ENCODE measurements around the gene GPD1. TPM values are rescaled to one million over a fixed set of nuclear protein-coding genes. Genes with fewer than 3 reads are reported as not detected.
"Not testable (repeated sequence)": the region's sequence is repeated elsewhere in the genome, so short reads cannot be mapped to it uniquely, and the experiment has no call there.

Gene GPD1
- polyA plus RNA-seq, 3 donors, result 49.8 to 81.4 (median 75.1) TPM

GRCh38 chr12:50119387-50119786 is 15.6 kb downstream of the GPD1 start:
- no peak for DNase-seq (ENCODE audit: low read depth in 3 of 3, low spot score in 2 of 3)

DNA sequence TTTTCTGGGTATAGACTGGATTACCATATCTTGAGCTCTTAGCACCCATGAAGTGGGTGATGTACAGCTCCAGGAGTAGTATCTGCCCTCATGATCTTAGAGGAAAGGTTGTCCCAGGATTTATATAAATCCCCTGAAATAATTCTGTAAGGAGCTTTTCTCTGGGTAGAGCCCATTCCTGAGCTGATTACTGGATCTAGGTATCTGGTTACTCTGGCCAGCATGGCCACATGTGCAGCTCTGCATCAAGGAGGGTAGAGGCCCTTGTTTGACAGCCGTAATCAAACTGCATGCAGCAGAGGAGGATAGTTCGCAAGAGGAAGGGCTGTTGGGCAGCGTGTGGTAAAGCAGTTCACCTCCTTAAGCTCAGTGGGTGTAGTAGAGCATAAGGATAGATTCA is 16.7 kb downstream of the GPD1 start:
- no peak for DNase-seq (ENCODE audit: low read depth in 3 of 3, low spot score in 2 of 3)

DNA sequence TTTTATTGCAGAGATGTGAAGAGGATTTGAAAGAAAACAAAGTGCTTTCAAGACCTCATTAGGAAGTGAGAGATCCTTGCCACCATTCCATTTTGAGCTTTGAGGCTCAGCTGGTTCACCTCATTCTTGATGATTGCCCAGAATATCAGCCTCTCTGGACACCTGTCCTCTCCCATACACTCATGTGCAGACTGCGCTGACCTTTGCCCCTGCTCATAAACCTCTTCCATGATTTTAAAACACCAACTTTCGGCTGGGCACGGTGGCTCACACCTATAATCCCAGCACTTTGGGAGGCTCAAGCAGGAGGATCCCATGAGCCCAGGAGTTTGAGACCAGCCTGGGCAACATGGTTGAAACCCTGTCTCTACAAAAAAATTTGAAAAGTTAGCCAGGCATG is 17.1 kb downstream of the GPD1 start:
- no peak for DNase-seq (ENCODE audit: low read depth in 3 of 3, low spot score in 2 of 3)

GRCh38 chr12:50121641-50122040 is 17.8 kb downstream of the GPD1 start:
- no peak for DNase-seq (ENCODE audit: low read depth in 3 of 3, low spot score in 2 of 3)

DNA sequence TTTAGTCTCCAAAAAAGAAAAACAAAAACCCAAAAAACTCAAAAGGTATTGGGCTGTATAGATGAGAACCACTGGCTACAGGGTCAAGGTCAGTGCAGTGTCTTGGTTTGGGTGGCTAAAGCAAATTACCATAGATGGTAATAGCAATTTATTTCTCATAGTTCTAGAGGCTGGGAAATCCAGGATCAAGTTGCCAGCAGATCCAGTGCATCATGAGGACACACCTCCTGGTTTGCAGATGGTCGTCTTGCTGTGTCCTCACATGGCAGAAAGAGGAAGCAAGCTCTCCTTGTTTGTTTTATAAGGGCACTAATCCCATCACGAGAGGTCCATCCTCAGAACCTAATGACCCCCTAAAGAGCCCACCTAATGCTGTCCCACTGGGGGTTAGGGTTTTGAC is 19.4 kb downstream of the GPD1 start:
- no peak for DNase-seq (ENCODE audit: low read depth in 3 of 3, low spot score in 2 of 3)

DNA sequence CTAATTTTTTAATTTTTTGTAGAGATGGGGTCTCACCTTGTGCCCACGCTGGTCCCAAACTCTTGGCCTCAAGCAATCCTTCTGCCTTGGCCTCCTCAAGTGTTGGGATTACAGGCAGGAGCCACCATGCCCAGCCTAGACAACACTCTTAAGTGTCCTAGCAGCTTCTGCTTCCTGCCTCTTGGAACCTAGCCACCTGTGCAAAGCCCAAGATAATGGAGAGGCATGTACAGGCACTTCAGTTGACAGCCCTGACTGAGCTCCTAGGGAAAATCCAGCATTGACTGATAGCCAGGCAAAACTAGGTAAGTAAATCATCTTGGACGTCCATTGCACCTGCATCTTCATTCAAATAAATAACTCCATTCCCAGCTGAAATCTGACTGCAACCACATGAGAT is 23.7 kb downstream of the GPD1 start:
- DNase-seq (ENCODE audit: low read depth in 3 of 3, low spot score in 2 of 3), result no peak

DNA sequence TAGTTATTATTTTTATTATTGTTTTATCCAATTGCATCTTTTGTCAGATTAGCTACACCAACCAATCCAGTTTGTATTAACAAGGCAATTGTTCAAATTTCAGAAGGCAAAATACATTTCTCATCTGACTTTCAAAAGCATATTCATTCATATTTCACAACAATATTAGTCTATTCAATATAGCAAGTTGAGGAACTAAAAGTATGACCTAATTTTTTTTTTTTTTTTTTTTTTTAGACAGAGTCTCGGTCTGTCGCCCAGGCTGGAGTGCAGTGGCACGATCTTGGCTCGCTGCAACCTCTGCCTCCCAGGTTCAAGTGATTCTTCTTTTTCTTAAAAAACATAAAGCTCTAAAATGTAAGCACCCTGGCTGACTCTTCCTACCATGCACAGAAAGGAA is 25.5 kb downstream of the GPD1 start:
- no peak for DNase-seq (ENCODE audit: low read depth in 3 of 3, low spot score in 2 of 3)

GRCh38 chr12:50132505-50133135 is 28.8 kb downstream of the GPD1 start:
- DNase-seq (ENCODE audit: low read depth in 3 of 3, low spot score in 2 of 3), result no peak

DNA sequence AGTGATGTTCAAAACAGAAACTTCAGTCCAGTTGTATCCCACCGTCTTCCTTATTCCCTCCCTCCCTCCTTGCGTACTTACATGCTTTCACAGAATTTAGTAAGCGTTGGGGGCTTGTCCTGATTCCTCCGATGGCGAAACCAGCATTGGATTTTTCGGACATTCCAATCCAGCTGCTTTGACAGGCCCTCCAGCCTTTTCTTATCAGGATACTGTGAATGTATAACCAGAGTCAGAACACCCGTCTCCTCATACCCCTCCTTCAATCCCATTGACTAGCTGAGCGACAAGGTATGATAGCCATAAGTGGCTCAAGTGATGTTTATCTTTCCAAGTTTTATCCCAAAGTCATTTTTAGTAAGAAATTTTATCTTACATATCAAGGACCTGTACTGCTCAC is 39.2 kb downstream of the GPD1 start:
- no peak for DNase-seq (ENCODE audit: low read depth in 3 of 3, low spot score in 2 of 3)

DNA sequence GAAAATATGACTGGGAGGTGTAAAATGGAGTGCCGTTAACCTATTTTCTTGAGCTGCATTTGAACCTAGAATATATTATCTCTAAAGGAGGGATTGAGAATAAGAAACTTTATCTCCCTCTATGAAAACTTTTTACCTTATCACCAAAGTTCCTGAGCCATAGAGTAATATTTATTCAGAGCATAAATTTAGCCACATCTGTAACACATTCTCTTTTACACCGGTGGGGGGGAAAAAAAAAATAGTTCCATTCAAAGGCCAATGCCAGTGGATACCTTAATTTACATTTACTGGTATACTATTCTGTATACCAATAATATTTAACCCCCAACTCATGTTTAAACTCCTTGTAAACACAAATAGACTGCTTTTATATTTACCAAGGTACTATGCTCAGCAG is 41.6 kb downstream of the GPD1 start:
- no peak for DNase-seq (ENCODE audit: low read depth in 3 of 3, low spot score in 2 of 3)

- DNase-seq (ENCODE audit: low read depth in 3 of 3, low spot score in 2 of 3), result no peak
Observed at GRCh38 chr12:50147281-50147680, 43.5 kb downstream of the GPD1 start.

DNA sequence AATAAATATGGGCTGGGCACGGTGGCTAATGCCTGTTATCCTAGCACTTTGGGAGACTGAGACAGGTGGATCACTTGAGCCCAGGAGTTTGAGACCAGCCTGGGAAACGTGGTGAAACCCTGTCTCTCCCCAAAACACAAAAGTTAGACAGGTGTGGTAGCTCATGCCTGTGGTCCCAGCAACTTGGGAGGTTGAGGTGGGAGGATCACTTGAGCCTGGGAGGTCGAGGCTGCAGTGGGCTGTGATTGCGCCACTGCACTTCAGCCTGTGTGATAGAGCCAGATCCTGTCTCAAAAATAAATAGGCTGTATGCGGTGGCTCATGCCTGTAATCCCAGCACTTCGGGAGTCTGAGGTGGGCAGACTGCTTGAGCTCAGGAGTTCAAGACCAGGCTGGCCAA is 44.2 kb downstream of the GPD1 start:
- DNase-seq (ENCODE audit: low read depth in 3 of 3, low spot score in 2 of 3), result not testable (repeated sequence)

DNA sequence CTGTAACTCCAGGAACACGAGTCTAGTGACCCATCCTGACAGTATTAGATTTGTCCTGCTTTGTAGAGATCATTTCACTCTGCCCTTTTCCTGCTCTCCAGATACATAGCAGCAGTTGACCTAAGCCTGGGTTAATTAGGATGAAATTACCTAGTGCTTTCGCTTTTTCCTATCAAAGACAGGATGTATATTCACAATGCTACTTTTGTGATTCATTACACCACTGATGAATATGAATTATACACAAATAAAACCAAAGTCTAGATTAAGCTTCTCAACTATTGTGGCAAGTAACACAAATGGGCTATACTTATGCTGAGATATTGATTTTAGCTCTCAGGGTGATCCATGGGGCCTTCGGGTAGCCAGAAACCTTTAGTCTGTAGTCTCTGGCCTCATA is 45.5 kb downstream of the GPD1 start:
- no peak for DNase-seq (ENCODE audit: low read depth in 3 of 3, low spot score in 2 of 3)

DNA sequence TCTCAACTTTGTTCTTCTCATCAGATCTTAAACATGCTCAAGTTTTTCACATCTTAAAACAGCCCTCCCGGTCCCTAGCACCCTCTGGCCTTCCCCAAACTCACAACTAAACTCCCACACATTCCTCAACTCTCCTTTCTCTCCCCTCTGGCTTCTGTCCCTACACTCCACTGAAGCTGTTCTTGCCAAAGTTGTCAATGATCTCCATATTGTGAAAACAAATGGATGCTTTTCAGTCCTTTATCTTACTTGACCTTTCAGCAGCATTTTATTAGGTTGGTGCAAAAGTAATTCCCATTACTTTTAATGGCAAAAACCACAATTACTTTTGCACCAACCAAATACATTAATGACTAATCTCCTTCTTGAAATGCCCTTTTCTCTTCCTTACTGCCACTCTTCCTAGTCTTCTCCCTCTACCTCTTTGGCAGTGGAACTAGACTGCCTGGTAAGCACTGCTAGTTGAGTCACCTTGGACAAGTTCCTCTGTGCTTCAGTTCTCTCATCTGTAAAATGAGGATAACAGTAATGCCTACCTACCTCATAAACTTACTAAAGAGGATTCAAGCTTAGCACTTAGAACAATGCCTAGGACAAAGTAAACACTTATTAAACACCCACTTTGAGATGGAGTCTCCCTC is 47.4 kb downstream of the GPD1 start:
- DNase-seq (ENCODE audit: low read depth in 3 of 3, low spot score in 2 of 3), result no peak

GRCh38 chr12:50154947-50155346 is 51.1 kb downstream of the GPD1 start:
- not testable (repeated sequence) for DNase-seq (ENCODE audit: low read depth in 3 of 3, low spot score in 2 of 3)

GRCh38 chr12:50156641-50157040 is 52.8 kb downstream of the GPD1 start:
- no peak for DNase-seq (ENCODE audit: low read depth in 3 of 3, low spot score in 2 of 3)

- DNase-seq (ENCODE audit: low read depth in 3 of 3, low spot score in 2 of 3), result no peak
Observed at GRCh38 chr12:50157259-50157658, 53.5 kb downstream of the GPD1 start.

DNA sequence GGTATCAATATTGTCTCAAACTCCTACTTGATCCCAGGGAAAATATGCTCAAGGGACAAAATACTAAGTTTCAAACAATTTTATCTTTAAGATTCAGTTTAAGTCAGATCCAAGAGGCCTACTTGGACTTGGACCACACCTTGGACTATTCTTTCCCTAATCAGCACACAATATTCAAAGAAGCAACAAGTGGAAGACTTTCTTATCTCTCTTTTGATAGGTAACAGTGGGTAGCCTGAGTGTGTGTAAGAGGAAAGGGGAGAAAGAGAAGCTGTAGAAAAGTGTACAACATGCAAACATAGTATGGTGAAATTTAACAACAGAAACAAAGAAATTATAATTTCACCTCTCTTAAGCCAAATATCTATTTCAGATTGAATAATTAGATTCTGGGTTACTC is 56.8 kb downstream of the GPD1 start:
- no peak for DNase-seq (ENCODE audit: low read depth in 3 of 3, low spot score in 2 of 3)

Other genes with a start within 250 kb of the GPD1 start
- gene FAIM2, start 200.1 kb upstream of the GPD1 start, polyA plus RNA-seq (ENCODE audit: insufficient read length in 3 of 3), result 1 to 10 TPM; 2.1 to 5.9 (median 2.8) TPM
- gene AQP2, start 153.3 kb upstream of the GPD1 start, polyA plus RNA-seq (ENCODE audit: insufficient read length in 3 of 3), result 100 to 1,000 TPM in 1 of 3 donors, 10 to 100 TPM in 2; 78.6 to 104 (median 97.4) TPM
- 1 to 10 TPM; 1.1 to 2.2 (median 2.0) TPM for gene AQP5, start 142.1 kb upstream of the GPD1 start, polyA plus RNA-seq (ENCODE audit: insufficient read length in 3 of 3)
- gene AQP6, start 131.1 kb upstream of the GPD1 start, polyA plus RNA-seq (ENCODE audit: insufficient read length in 3 of 3), result 10 to 100 TPM; 16.1 to 19.3 (median 18.4) TPM
- gene RACGAP1, start 78.5 kb upstream of the GPD1 start, polyA plus RNA-seq (ENCODE audit: insufficient read length in 3 of 3), result 10 to 100 TPM; 51.5 to 58.4 (median 57.5) TPM
- 1 to 10 TPM; 3.3 to 4.1 (median 4.0) TPM for gene ASIC1, start 46.4 kb upstream of the GPD1 start, polyA plus RNA-seq (ENCODE audit: insufficient read length in 3 of 3)
- 100 to 1,000 TPM; 157 to 185 (median 168) TPM for gene SMARCD1, start 18.7 kb upstream of the GPD1 start, polyA plus RNA-seq (ENCODE audit: insufficient read length in 3 of 3)
- 10 to 100 TPM; 51.8 to 58.8 (median 54.8) TPM for gene COX14, start 8.2 kb downstream of the GPD1 start, polyA plus RNA-seq (ENCODE audit: insufficient read length in 3 of 3)
- gene CERS5, start 63.4 kb downstream of the GPD1 start, polyA plus RNA-seq (ENCODE audit: insufficient read length in 3 of 3), result 10 to 100 TPM; 84.5 to 87.9 (median 86.1) TPM
- gene LIMA1, start 179.5 kb downstream of the GPD1 start, polyA plus RNA-seq (ENCODE audit: insufficient read length in 3 of 3), result 10 to 100 TPM; 90.8 to 98.1 (median 92.2) TPM

All from right renal cortex interstitium (tissue), 3 donors.